Measurements from ENCODE around the gene LAMC3. TPM values are rescaled to one million over a fixed set of nuclear protein-coding genes. Genes with fewer than 3 reads are reported as not detected.

Gene LAMC3
- total and polyA plus RNA-seq, 4 donors, result 14.4 to 24.1 (median 17.8) TPM

GRCh38 chr9:131039129-131039954 lies 30.4 kb downstream of the LAMC3 start:
- WGBS (ENCODE audit: insufficient coverage), result 88% methylated on average over 15 of the region's 18 CpGs
- no peak overlapping the region for H3K4me3 ChIP-seq (ENCODE audit: low read depth, low read length)

GRCh38 chr9:131042666-131043065 lies 33.7 kb downstream of the LAMC3 start:
- no peaks in the 10 kb centered on the region for H3K27me3 ChIP-seq (ENCODE audit: control insufficient read depth, insufficient read depth, low read length)
- H3K4me3 ChIP-seq (ENCODE audit: low read depth, low read length), result no peak overlapping the region
- H3K36me3 ChIP-seq (ENCODE audit: control insufficient read depth, insufficient read depth, low read length), result no peaks in the 10 kb centered on the region
- no peak overlapping the region for H3K27ac ChIP-seq (ENCODE audit: low read depth, low read length)
- H3K4me1 ChIP-seq (ENCODE audit: control insufficient read depth, insufficient read depth, low read length), result peaks cover 13% of the 10 kb centered on the region
- no peak for DNase-seq (ENCODE audit: low read depth in 4 of 6, low spot score in 6 of 6)
- no peaks in the 10 kb centered on the region for H3K9me3 ChIP-seq (ENCODE audit: control insufficient read depth, insufficient read depth, low read length)

More at GRCh38 chr9:131039129-131039954, 30.4 kb downstream of the LAMC3 start:
- Histone ChIP-seq H3K9me3 (ENCODE audit: control insufficient read depth, insufficient read depth, low read length) (no peaks in the 10 kb centered on the region), H3K27me3 (ENCODE audit: control insufficient read depth, insufficient read depth, low read length) (no peaks in the 10 kb centered on the region), H3K27ac (ENCODE audit: low read depth, low read length) (no peak overlapping the region), H3K36me3 (ENCODE audit: control insufficient read depth, insufficient read depth, low read length) (no peaks in the 10 kb centered on the region), H3K4me1 (ENCODE audit: control insufficient read depth, insufficient read depth, low read length) (peaks cover 24% of the 10 kb centered on the region)
- DNase-seq (ENCODE audit: low read depth in 4 of 6, low spot score in 6 of 6), result no peak

GRCh38 chr9:131043087-131043486 lies 34.1 kb downstream of the LAMC3 start:
- no peaks in the 10 kb centered on the region for H3K9me3 ChIP-seq (ENCODE audit: control insufficient read depth, insufficient read depth, low read length)
- H3K36me3 ChIP-seq (ENCODE audit: control insufficient read depth, insufficient read depth, low read length), result no peaks in the 10 kb centered on the region
- no peaks in the 10 kb centered on the region for H3K27me3 ChIP-seq (ENCODE audit: control insufficient read depth, insufficient read depth, low read length)
- 100% methylated on average over 2 of the region's 2 CpGs for WGBS (ENCODE audit: insufficient coverage)
- no peak overlapping the region for H3K27ac ChIP-seq (ENCODE audit: low read depth, low read length)
- peaks cover 9% of the 10 kb centered on the region for H3K4me1 ChIP-seq (ENCODE audit: control insufficient read depth, insufficient read depth, low read length)
- no peak for DNase-seq (ENCODE audit: low read depth in 4 of 6, low spot score in 6 of 6)
- no peak overlapping the region for H3K4me3 ChIP-seq (ENCODE audit: low read depth, low read length)

GRCh38 chr9:131043646-131044045 lies 34.7 kb downstream of the LAMC3 start:
- H3K27me3 ChIP-seq (ENCODE audit: control insufficient read depth, insufficient read depth, low read length), result no peaks in the 10 kb centered on the region
- H3K27ac ChIP-seq (ENCODE audit: low read depth, low read length), result no peak overlapping the region
- peaks cover 7% of the 10 kb centered on the region for H3K4me1 ChIP-seq (ENCODE audit: control insufficient read depth, insufficient read depth, low read length)
- H3K36me3 ChIP-seq (ENCODE audit: control insufficient read depth, insufficient read depth, low read length), result no peaks in the 10 kb centered on the region
- no CpG with 5 or more reads among the region's 6 CpGs for WGBS (ENCODE audit: insufficient coverage)
- H3K9me3 ChIP-seq (ENCODE audit: control insufficient read depth, insufficient read depth, low read length), result no peaks in the 10 kb centered on the region
- H3K4me3 ChIP-seq (ENCODE audit: low read depth, low read length), result no peak overlapping the region
- no peak for DNase-seq (ENCODE audit: low read depth in 4 of 6, low spot score in 6 of 6)

- no peaks in the 10 kb centered on the region for H3K27me3 ChIP-seq (ENCODE audit: control insufficient read depth, insufficient read depth, low read length)
- no peaks in the 10 kb centered on the region for H3K9me3 ChIP-seq (ENCODE audit: control insufficient read depth, insufficient read depth, low read length)
- no peak overlapping the region for H3K4me3 ChIP-seq (ENCODE audit: low read depth, low read length)
- no peak for DNase-seq (ENCODE audit: low read depth in 4 of 6, low spot score in 6 of 6)
- H3K4me1 ChIP-seq (ENCODE audit: control insufficient read depth, insufficient read depth, low read length), result peaks cover 7% of the 10 kb centered on the region
- no peaks in the 10 kb centered on the region for H3K36me3 ChIP-seq (ENCODE audit: control insufficient read depth, insufficient read depth, low read length)
- WGBS (ENCODE audit: insufficient coverage), result 77% methylated on average over 13 of the region's 16 CpGs
- no peak overlapping the region for H3K27ac ChIP-seq (ENCODE audit: low read depth, low read length)
Measured at GRCh38 chr9:131045300-131046092, 36.5 kb downstream of the LAMC3 start.

- H3K27me3 ChIP-seq (ENCODE audit: control insufficient read depth, insufficient read depth, low read length), result no peaks in the 10 kb centered on the region
- peaks cover 7% of the 10 kb centered on the region for H3K4me1 ChIP-seq (ENCODE audit: control insufficient read depth, insufficient read depth, low read length)
- H3K9me3 ChIP-seq (ENCODE audit: control insufficient read depth, insufficient read depth, low read length), result no peaks in the 10 kb centered on the region
- H3K36me3 ChIP-seq (ENCODE audit: control insufficient read depth, insufficient read depth, low read length), result no peaks in the 10 kb centered on the region
- H3K27ac ChIP-seq (ENCODE audit: low read depth, low read length), result no peak overlapping the region
- no peak overlapping the region for H3K4me3 ChIP-seq (ENCODE audit: low read depth, low read length)
- WGBS (ENCODE audit: insufficient coverage), result 96% methylated on average over 3 of the region's 3 CpGs
- DNase-seq (ENCODE audit: low read depth in 4 of 6, low spot score in 6 of 6), result no peak
Measured at GRCh38 chr9:131046093-131046380, 37.1 kb downstream of the LAMC3 start.

- peak; percentile 38 to 88 (median 52) for DNase-seq (ENCODE audit: low read depth in 4 of 6, low spot score in 6 of 6)
- H3K36me3 ChIP-seq (ENCODE audit: control insufficient read depth, insufficient read depth, low read length), result no peaks in the 10 kb centered on the region
- H3K27me3 ChIP-seq (ENCODE audit: control insufficient read depth, insufficient read depth, low read length), result no peaks in the 10 kb centered on the region
- 15% methylated on average over 34 of the region's 35 CpGs for WGBS (ENCODE audit: insufficient coverage)
- no peak overlapping the region for H3K4me3 ChIP-seq (ENCODE audit: low read depth, low read length)
- no peak overlapping the region for H3K27ac ChIP-seq (ENCODE audit: low read depth, low read length)
- H3K4me1 ChIP-seq (ENCODE audit: control insufficient read depth, insufficient read depth, low read length), result peaks cover 7% of the 10 kb centered on the region
- no peaks in the 10 kb centered on the region for H3K9me3 ChIP-seq (ENCODE audit: control insufficient read depth, insufficient read depth, low read length)
Measured at GRCh38 chr9:131046581-131047202, 37.7 kb downstream of the LAMC3 start.

- Histone ChIP-seq H3K27me3 (ENCODE audit: control insufficient read depth, insufficient read depth, low read length) (no peaks in the 10 kb centered on the region), H3K4me3 (ENCODE audit: low read depth, low read length) (no peak overlapping the region), H3K9me3 (ENCODE audit: control insufficient read depth, insufficient read depth, low read length) (no peaks in the 10 kb centered on the region), H3K4me1 (ENCODE audit: control insufficient read depth, insufficient read depth, low read length) (peaks cover 7% of the 10 kb centered on the region), H3K36me3 (ENCODE audit: control insufficient read depth, insufficient read depth, low read length) (no peaks in the 10 kb centered on the region), H3K27ac (ENCODE audit: low read depth, low read length) (no peak overlapping the region)
- 91% methylated on average over 6 of the region's 6 CpGs for WGBS (ENCODE audit: insufficient coverage)
- no peak for DNase-seq (ENCODE audit: low read depth in 4 of 6, low spot score in 6 of 6)
Measured at GRCh38 chr9:131048332-131048731, 39.4 kb downstream of the LAMC3 start.

- DNase-seq (ENCODE audit: low read depth in 4 of 6, low spot score in 6 of 6), result no peak
- peaks cover 7% of the 10 kb centered on the region for H3K4me1 ChIP-seq (ENCODE audit: control insufficient read depth, insufficient read depth, low read length)
- H3K27me3 ChIP-seq (ENCODE audit: control insufficient read depth, insufficient read depth, low read length), result no peaks in the 10 kb centered on the region
- H3K4me3 ChIP-seq (ENCODE audit: low read depth, low read length), result no peak overlapping the region
- 92% methylated on average over 8 of the region's 8 CpGs for WGBS (ENCODE audit: insufficient coverage)
- H3K36me3 ChIP-seq (ENCODE audit: control insufficient read depth, insufficient read depth, low read length), result no peaks in the 10 kb centered on the region
- H3K9me3 ChIP-seq (ENCODE audit: control insufficient read depth, insufficient read depth, low read length), result no peaks in the 10 kb centered on the region
- no peak overlapping the region for H3K27ac ChIP-seq (ENCODE audit: low read depth, low read length)
Measured at GRCh38 chr9:131048820-131049219, 39.8 kb downstream of the LAMC3 start.
